Liver (tissue), 9 donors: ENCODE measurements around the gene RPL38. TPM values are rescaled to one million over a fixed set of nuclear protein-coding genes. Genes with fewer than 3 reads are reported as not detected.

Experiments
- DNase-seq: peaks from one replicate; pipeline ENCODE4 v3.0.0-alpha.2; 2017; ENCODE audit warnings: low spot score
- H3K27ac ChIP-seq, 2 donors: one replicate each; pipeline ENCODE4 v1.7.0; 2013; ENCODE audit warnings: inconsistent platforms in 2 of 2, low read length in 2 of 2, control low read depth in 1 of 2, low read depth in 1 of 2, mild to moderate bottlenecking in 1 of 2
- H3K27me3 ChIP-seq, 4 donors: one replicate each; pipeline versions ENCODE4 v1.6.1 to v1.7.0; 2013; ENCODE audit warnings: low read length in 3 of 4, inconsistent platforms in 1 of 4, mild to moderate bottlenecking in 1 of 4, moderate library complexity in 1 of 4; ENCODE audit not compliant: control insufficient read depth in 4 of 4, insufficient read depth in 4 of 4
- H3K36me3 ChIP-seq, 4 donors: one replicate each; pipeline versions ENCODE4 v1.6.1 to v1.7.0; 2013; ENCODE audit warnings: low read length in 3 of 4, mild to moderate bottlenecking in 3 of 4, low read depth in 1 of 4, moderate library complexity in 1 of 4; ENCODE audit not compliant: control insufficient read depth in 4 of 4, insufficient read depth in 3 of 4
- H3K4me1 ChIP-seq, 4 donors: one replicate each; pipeline versions ENCODE4 v1.6.1 to v1.7.0; 2013; ENCODE audit warnings: low read length in 3 of 4, mild to moderate bottlenecking in 3 of 4, moderate library complexity in 1 of 4; ENCODE audit not compliant: control insufficient read depth in 4 of 4, insufficient read depth in 4 of 4
- H3K4me3 ChIP-seq, 3 donors: one replicate each; pipeline versions ENCODE4 v1.6.1 to v1.7.0; 2013; ENCODE audit warnings: low read length in 3 of 3, control low read depth in 1 of 3, low read depth in 1 of 3, mild to moderate bottlenecking in 1 of 3
- H3K9ac ChIP-seq, 2 donors: one replicate each; pipeline ENCODE4 v1.7.0; 2013; ENCODE audit warnings: low read length in 2 of 2, mild to moderate bottlenecking in 2 of 2, moderate library complexity in 2 of 2, control low read depth in 1 of 2, low read depth in 1 of 2
- H3K9me3 ChIP-seq, 4 donors: one replicate each; pipeline versions ENCODE4 v1.6.1 to v1.7.0; 2013; ENCODE audit warnings: low read length in 3 of 4; ENCODE audit not compliant: control insufficient read depth in 4 of 4
- CTCF ChIP-seq: fragments of 150-350 bp; IDR thresholded peaks from 2 replicates; pipeline ENCODE4 v1.5.1; 2017; ENCODE audit warnings: improper control_type of control experiment, low read depth, low read length; ENCODE audit not compliant: missing input control
- EGR1 ChIP-seq, 2 donors: IDR thresholded peaks; 2 replicates each; pipeline ENCODE4 v1.6.1; 2016 to 2018; ENCODE audit warnings: antibody characterized with exemption in 2 of 2, low read depth in 2 of 2
- FOXA1 ChIP-seq: IDR thresholded peaks from 2 replicates; pipeline ENCODE4 v1.6.1; 2016; ENCODE audit warnings: antibody characterized with exemption
- FOXA2 ChIP-seq: IDR thresholded peaks from 2 replicates; pipeline ENCODE4 v1.6.1; 2016; ENCODE audit warnings: antibody characterized with exemption
- GABPA ChIP-seq, 2 donors: IDR thresholded peaks in 1 of 2; conservative IDR thresholded peaks in 1 of 2; 2 replicates each; pipeline ENCODE4 v1.6.1; 2016; ENCODE audit warnings: antibody characterized with exemption in 2 of 2, mild to moderate bottlenecking in 1 of 2, moderate library complexity in 1 of 2
- HNF4A ChIP-seq, 2 donors: conservative IDR thresholded peaks; 2 replicates each; pipeline ENCODE4 v1.6.1; 2016; ENCODE audit warnings: antibody characterized with exemption in 2 of 2, mild to moderate bottlenecking in 2 of 2
- HNF4G ChIP-seq: IDR thresholded peaks from 2 replicates; pipeline ENCODE4 v1.6.1; 2016; ENCODE audit warnings: antibody characterized with exemption
- JUND ChIP-seq, 2 donors: IDR thresholded peaks; 2 replicates each; pipeline ENCODE4 v1.6.1; 2016; ENCODE audit warnings: antibody characterized with exemption in 2 of 2
- MAX ChIP-seq: IDR thresholded peaks from 2 replicates; pipeline ENCODE4 v1.6.1; 2016; ENCODE audit warnings: antibody characterized with exemption
- NR2F2 ChIP-seq: IDR thresholded peaks from 2 replicates; pipeline ENCODE4 v1.6.1; 2016; ENCODE audit warnings: antibody characterized with exemption
- RAD21 ChIP-seq, 2 donors: IDR thresholded peaks; 2 replicates each; pipeline ENCODE4 v1.6.1; 2016; ENCODE audit warnings: antibody characterized with exemption in 2 of 2, mild to moderate bottlenecking in 2 of 2
- REST ChIP-seq: IDR thresholded peaks from 2 replicates; pipeline ENCODE4 v1.6.1; 2016; ENCODE audit warnings: antibody characterized with exemption, mild to moderate bottlenecking
- RXRA ChIP-seq, 2 donors: IDR thresholded peaks; 2 replicates each; pipeline ENCODE4 v1.6.1; 2017 to 2018; ENCODE audit warnings: antibody characterized with exemption in 2 of 2, mild to moderate bottlenecking in 1 of 2
- SP1 ChIP-seq: IDR thresholded peaks from 2 replicates; pipeline ENCODE4 v1.6.1; 2018; ENCODE audit warnings: antibody characterized with exemption, mild to moderate bottlenecking
- TAF1 ChIP-seq: conservative IDR thresholded peaks from 2 replicates; pipeline ENCODE4 v1.6.1; 2016; ENCODE audit warnings: antibody characterized with exemption, mild to moderate bottlenecking
- YY1 ChIP-seq: IDR thresholded peaks from 2 replicates; pipeline ENCODE4 v1.6.1; 2016; ENCODE audit warnings: antibody characterized with exemption, mild to moderate bottlenecking
- WGBS: extraction: QIAGEN DNeasy Blood & Tissue Kit; methylation state at CpG from one replicate; pipeline ENCODE4 v1.1.7; 2013; 5-methylcytosine and 5-hydroxymethylcytosine counted together
- polyA plus RNA-seq, 2 donors: library from polyadenylated mRNA; stranded (reverse) in 1 of 2; unstranded in 1 of 2; fragments of 200-250 nt in 1 of 2; fragments of >200 nt in 1 of 2; fragmentation: Nextera tagmentation in 1 of 2; extraction: Ambion mirVana in 1 of 2; gene quantifications; one replicate each; pipeline versions ENCODE4 v1.2.1 to v1.2.3, GENCODE V29; 2013 to 2015
- total RNA-seq, 2 donors: library from RNA; depleted of rRNA; stranded (reverse); fragments of >200 nt; gene quantifications; one replicate each; pipeline ENCODE4 v1.2.3, GENCODE V29; 2014
- TF ChIP-seq, protein P1 (sequence below): IDR thresholded peaks from 2 replicates; pipeline ENCODE4 v1.6.1; 2016; ENCODE audit warnings: antibody characterized with exemption
- donor health status: healthy.
- donor health status: healthy.
- donor health status: healthy.
- donor health status: healthy.
- donor health status: healthy.

Gene RPL38
- total and polyA plus RNA-seq, 4 donors = 67.7 to 1,367 (median 455) TPM

- DNase-seq = no peak
- H3K36me3 ChIP-seq = no peaks in the 10 kb centered on the region
- no peak overlapping the region for H3K27ac ChIP-seq
- H3K9ac ChIP-seq = no peak overlapping the region
- H3K4me3 ChIP-seq = no peak overlapping the region
- no peak for TF ChIP-seq EGR1 (IDR thresholded peaks at IDR 0.05; ENCODE audit: low read depth in 2 of 2)
- no peak for TF ChIP-seq RAD21 (IDR thresholded peaks at IDR 0.05)
- no peak for TF ChIP-seq TAF1
- TF ChIP-seq JUND (IDR thresholded peaks at IDR 0.05) = no peak
- no peak for TF ChIP-seq CTCF
- TF ChIP-seq NR2F2 = no peak
- no peak for TF ChIP-seq MAX
- no peak for TF ChIP-seq GABPA (IDR thresholded peaks at IDR 0.05 in 1 of 2, conservative IDR thresholded peaks at IDR 0.05 in 1 of 2)
- no peak for TF ChIP-seq FOXA2
- H3K27me3 ChIP-seq = no peaks in the 10 kb centered on the region
- 95% methylated on average over 16 of the region's 16 CpGs for WGBS
- no peaks in the 10 kb centered on the region for H3K9me3 ChIP-seq
- no peaks in the 10 kb centered on the region for H3K4me1 ChIP-seq
Observed at GRCh38 chr17:74220946-74221818, 17.7 kb downstream of the RPL38 start.

- DNase-seq = no peak
- Histone ChIP-seq H3K27me3 (no peaks in the 10 kb centered on the region), H3K36me3 (no peaks in the 10 kb centered on the region), H3K4me1 (no peaks in the 10 kb centered on the region), H3K4me3 (no peak overlapping the region), H3K9me3 (no peaks in the 10 kb centered on the region), H3K27ac (no peak overlapping the region), H3K9ac (no peak overlapping the region)
- TF ChIP-seq HNF4A (conservative IDR thresholded peaks at IDR 0.05) = no peak
- 89% methylated on average over 13 of the region's 13 CpGs for WGBS
Observed at GRCh38 chr17:74222399-74222798, 18.9 kb downstream of the RPL38 start.

GRCh38 chr17:74223901-74224300, 20.4 kb downstream of the RPL38 start:
- Histone ChIP-seq H3K9me3 (no peaks in the 10 kb centered on the region), H3K27me3 (no peaks in the 10 kb centered on the region), H3K4me3 (no peak overlapping the region), H3K4me1 (no peaks in the 10 kb centered on the region), H3K27ac (no peak overlapping the region), H3K9ac (no peak overlapping the region), H3K36me3 (no peaks in the 10 kb centered on the region)
- 93% methylated on average over 14 of the region's 14 CpGs for WGBS
- no peak for DNase-seq
- TF ChIP-seq FOXA2 = no peak
- no peak for TF ChIP-seq TAF1
- no peak for TF ChIP-seq MAX
- TF ChIP-seq EGR1 (IDR thresholded peaks at IDR 0.05; ENCODE audit: low read depth in 2 of 2) = no peak
- TF ChIP-seq NR2F2 = no peak
- TF ChIP-seq HNF4G = no peak
- TF ChIP-seq GABPA (IDR thresholded peaks at IDR 0.05 in 1 of 2, conservative IDR thresholded peaks at IDR 0.05 in 1 of 2) = no peak
- TF ChIP-seq RAD21 (IDR thresholded peaks at IDR 0.05) = no peak
- TF ChIP-seq, protein P1, sequence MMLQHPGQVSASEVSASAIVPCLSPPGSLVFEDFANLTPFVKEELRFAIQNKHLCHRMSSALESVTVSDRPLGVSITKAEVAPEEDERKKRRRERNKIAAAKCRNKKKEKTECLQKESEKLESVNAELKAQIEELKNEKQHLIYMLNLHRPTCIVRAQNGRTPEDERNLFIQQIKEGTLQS = no peak
- TF ChIP-seq RXRA (IDR thresholded peaks at IDR 0.05) = no peak
- no peak for TF ChIP-seq REST
- TF ChIP-seq FOXA1 = no peak
- TF ChIP-seq HNF4A (conservative IDR thresholded peaks at IDR 0.05) = no peak
- no peak for TF ChIP-seq JUND (IDR thresholded peaks at IDR 0.05)
- no peak for TF ChIP-seq YY1
- no peak for TF ChIP-seq CTCF
- TF ChIP-seq SP1 = no peak
